Measurements from ENCODE around the gene PKD1L1.

- no peak for TF ChIP-seq CTCF (optimal IDR thresholded peaks at IDR 0.05 in 1 of 3, IDR thresholded peaks at IDR 0.05 in 1 of 3, conservative IDR thresholded peaks at IDR 0.05 in 1 of 3; ENCODE audit: extremely low read depth in 1 of 3, insufficient read depth in 2 of 3, low read length in 3 of 3)
- no peak for TF ChIP-seq EZH2 (IDR thresholded peaks at IDR 0.05; ENCODE audit: low read length)
These were observed 53.2 kb downstream of the PKD1L1 start for GRCh38 chr7:47895026-47895425.
